IMR-90 (cell line): ENCODE measurements around the gene OPN1MW2. TPM values are rescaled to one million over a fixed set of nuclear protein-coding genes. Genes with fewer than 3 reads are reported as not detected.
"Not testable (repeated sequence)": the region's sequence is repeated elsewhere in the genome, so short reads cannot be mapped to it uniquely, and the experiment has no call there.

ENCODE experiments used
- ATAC-seq: fragments of 200-7000 bp; cut with Tn5 transposase; 2 replicates; pipeline ENCODE4 v1.9.1; 2020; ENCODE audit warnings: low read depth, mild to moderate bottlenecking, moderate library complexity
- BruUV-seq: library from RNA; stranded (reverse); fragments of 400-500 nt; replicated peaks from 2 replicates; lab custom pipeline; 2021; lab: Mats Ljungman, UMichigan
- CTCF ChIA-PET: fragments of 300-600 bp; formaldehyde crosslinking; extraction: SDS; loops from one replicate; lab custom pipeline; 2021; ENCODE audit warnings: antibody characterized with exemption; lab: Yijun Ruan, JAX
- POLR2A ChIA-PET: fragments of 300-600 bp; sonication (Branson Sonifier 250); formaldehyde crosslinking; loops from one replicate; lab custom pipeline; 2022; ENCODE audit warnings: antibody characterized with exemption; ENCODE audit not compliant: unreplicated experiment; lab: Charles Lee
- DNase-seq: peaks from one replicate; pipeline ENCODE4 v3.0.0; 2013
- H2AFZ ChIP-seq: replicated peaks from 2 replicates; pipeline ENCODE3; 2013; ENCODE audit warnings: low read length, mild to moderate bottlenecking; ENCODE audit not compliant: poor library complexity
- H2AK5ac ChIP-seq: 2 replicates; pipeline ENCODE4 v1.6.1; 2013; ENCODE audit warnings: low read depth, low read length, inconsistent platforms
- H2AK9ac ChIP-seq: replicated peaks from 2 replicates; pipeline ENCODE3; 2013; ENCODE audit warnings: mild to moderate bottlenecking, low read depth, low read length, moderate library complexity; ENCODE audit not compliant: poor library complexity
- H2BK120ac ChIP-seq: 2 replicates; pipeline ENCODE4 v1.6.1; 2013; ENCODE audit warnings: low read depth, low read length, inconsistent platforms
- H2BK15ac ChIP-seq: 3 replicates; pipeline ENCODE4 v1.6.1; 2013; ENCODE audit warnings: low read depth, low read length, inconsistent platforms
- H2BK20ac ChIP-seq: 2 replicates; pipeline ENCODE4 v1.6.1; 2013; ENCODE audit warnings: low read depth, mild to moderate bottlenecking, inconsistent platforms, low read length, moderate library complexity
- H2BK5ac ChIP-seq: 2 replicates; pipeline ENCODE4 v1.6.1; 2013; ENCODE audit warnings: mild to moderate bottlenecking, low read depth, low read length, inconsistent platforms; ENCODE audit not compliant: poor library complexity, severe bottlenecking
- H3K14ac ChIP-seq: replicated peaks from 2 replicates; pipeline ENCODE4 v1.6.1; 2013; ENCODE audit warnings: low read depth, low read length, inconsistent platforms
- H3K18ac ChIP-seq: 2 replicates; pipeline ENCODE4 v1.6.1; 2013; ENCODE audit warnings: low read depth, low read length, control low read depth
- H3K23ac ChIP-seq: 2 replicates; pipeline ENCODE4 v1.6.1; 2013; ENCODE audit warnings: low read depth, low read length, inconsistent platforms
- H3K27ac ChIP-seq: 2 replicates; pipeline ENCODE4 v1.5.1; 2013; ENCODE audit warnings: mild to moderate bottlenecking, control low read depth, low read length; ENCODE audit not compliant: insufficient read depth
- H3K27me3 ChIP-seq: 2 replicates; pipeline ENCODE4 v1.6.1; 2013; ENCODE audit warnings: low read length; ENCODE audit not compliant: control insufficient read depth, insufficient read depth
- H3K36me3 ChIP-seq: 2 replicates; pipeline ENCODE4 v1.6.1; 2013; ENCODE audit warnings: low read length, mixed read lengths; ENCODE audit not compliant: control insufficient read depth, insufficient read depth
- H3K4ac ChIP-seq: 2 replicates; pipeline ENCODE4 v1.6.1; 2013; ENCODE audit warnings: low read depth, low read length, inconsistent platforms
- H3K4me1 ChIP-seq: 2 replicates; pipeline ENCODE4 v1.6.1; 2013; ENCODE audit warnings: low read length, mixed read lengths; ENCODE audit not compliant: control insufficient read depth, insufficient read depth
- H3K4me2 ChIP-seq: 2 replicates; pipeline ENCODE4 v1.6.1; 2013; ENCODE audit warnings: low read depth, mild to moderate bottlenecking, control low read depth, low read length, moderate library complexity
- H3K4me3 ChIP-seq: 2 replicates; pipeline ENCODE4 v1.5.1; 2013; ENCODE audit warnings: low read depth, mild to moderate bottlenecking, control low read depth, low read length, moderate library complexity; ENCODE audit not compliant: insufficient read depth
- H3K56ac ChIP-seq: 2 replicates; pipeline ENCODE4 v1.6.1; 2013; ENCODE audit warnings: low read length, inconsistent platforms; ENCODE audit not compliant: insufficient read depth; ENCODE audit errors: extremely low read depth
- H3K79me1 ChIP-seq, 2 experiments: 2 replicates each; pipeline ENCODE4 v1.6.1; 2013; ENCODE audit warnings: low read length in 2 of 2, inconsistent platforms in 1 of 2, low read depth in 1 of 2
- H3K9ac ChIP-seq: 2 replicates; pipeline ENCODE4 v1.6.1; 2013; ENCODE audit warnings: low read depth, low read length, control low read depth
- H3K9me1 ChIP-seq: 2 replicates; pipeline ENCODE4 v1.6.1; 2013; ENCODE audit warnings: low read length, inconsistent platforms; ENCODE audit not compliant: insufficient read depth
- H3K9me3 ChIP-seq: 2 replicates; pipeline ENCODE4 v1.6.1; 2013; ENCODE audit warnings: low read length; ENCODE audit not compliant: control insufficient read depth, insufficient read depth
- H4K20me1 ChIP-seq: 2 replicates; pipeline ENCODE4 v1.6.1; 2013; ENCODE audit warnings: low read length, inconsistent platforms; ENCODE audit not compliant: insufficient read depth
- H4K5ac ChIP-seq: 2 replicates; pipeline ENCODE4 v1.6.1; 2013; ENCODE audit warnings: mild to moderate bottlenecking, low read depth, low read length, control low read depth
- H4K8ac ChIP-seq, 2 experiments: 2 replicates each; pipeline ENCODE4 v1.6.1; 2013; ENCODE audit warnings: low read depth in 2 of 2, low read length in 2 of 2, control low read depth in 1 of 2, inconsistent platforms in 1 of 2
- H4K91ac ChIP-seq: 2 replicates; pipeline ENCODE4 v1.6.1; 2013; ENCODE audit warnings: low read depth, low read length, inconsistent platforms; ENCODE audit not compliant: insufficient read depth
- WGBS, 2 experiments: methylation state at CpG; one replicate each; pipeline versions ENCODE4 v1.1.5 to v1.1.7; 2013; ENCODE audit warnings: missing lambda C conversion rate in 2 of 2; ENCODE audit not compliant: insufficient read length in 1 of 2; ENCODE audit errors: extremely low coverage in 2 of 2; 5-methylcytosine and 5-hydroxymethylcytosine counted together
- dilution Hi-C: fragments of 300-500 bp; cut with HindIII; formaldehyde crosslinking; loops from one replicate; pipeline ENCODE4 v1.14.3; 2018; ENCODE audit warnings: low sequenced_read_pairs; ENCODE audit not compliant: unreplicated experiment
- in situ Hi-C: fragments of 300-500 bp; cut with MboI; formaldehyde crosslinking; loops from 3 replicates; pipeline ENCODE4 v1.14.3; 2019; ENCODE audit warnings: low sequenced_read_pairs, inconsistent platforms, mixed read lengths
- intact Hi-C: fragments of 100-400 bp; cut with micrococcal nuclease; formaldehyde crosslinking; loops from 2 replicates; pipeline ENCODE4 v1.10.0; 2022
- polyA plus RNA-seq, 3 experiments: library from polyadenylated mRNA; depleted of rRNA; stranded (reverse); fragments of >200 nt; gene quantifications; 2 replicates each; pipeline ENCODE4 v1.2.3, GENCODE V29; 2012; ENCODE audit warnings: low replicate concordance in 1 of 3
- total RNA-seq: library from RNA; depleted of rRNA; stranded (reverse); fragments of >200 nt; gene quantifications from 2 replicates; pipeline ENCODE4 v1.2.3, GENCODE V29; 2012; rRNA removed

The OPN1MW2 gene
- total and polyA plus RNA-seq, 2 of the 4 experiments (the other 2 are of a cell fraction) = not detected

- dilution Hi-C loops, H3K9me1 ChIP-seq, H2AFZ ChIP-seq, H3K9me3 ChIP-seq, H4K8ac ChIP-seq, CTCF ChIA-PET, H3K4ac ChIP-seq, H4K20me1 ChIP-seq, H3K4me2 ChIP-seq, intact Hi-C loops, H3K4me1 ChIP-seq, H3K36me3 ChIP-seq, H2AK5ac ChIP-seq, ATAC-seq, H3K18ac ChIP-seq, in situ Hi-C loops, H3K9ac ChIP-seq, H3K27me3 ChIP-seq, POLR2A ChIA-PET, H2BK5ac ChIP-seq, H2BK120ac ChIP-seq, H3K79me1 ChIP-seq, BruUV-seq, H3K56ac ChIP-seq, H2AK9ac ChIP-seq, H3K4me3 ChIP-seq, H2BK15ac ChIP-seq, H2BK20ac ChIP-seq, DNase-seq, H4K5ac ChIP-seq, H3K14ac ChIP-seq, H3K27ac ChIP-seq, H3K23ac ChIP-seq, H4K91ac ChIP-seq: not testable (repeated sequence)
- no CpG with 5 or more reads among the region's 3 CpGs for WGBS, 2 experiments
Observed at GRCh38 chrX:154269245-154269644, 49.7 kb downstream of the OPN1MW2 start.

Other genes starting within 250 kb of the OPN1MW2 start
- gene HCFC1, start 247.9 kb upstream of the OPN1MW2 start, total RNA-seq = 3.2 and 4.4 TPM in 2 replicates
- gene HCFC1, start 247.9 kb upstream of the OPN1MW2 start, polyA plus RNA-seq (2012; rRNA removed) = 17.6 and 19.0 TPM in 2 replicates
- 2.8 and 3.4 TPM in 2 replicates for gene TMEM187, start 247.0 kb upstream of the OPN1MW2 start, total RNA-seq
- 6.2 and 6.3 TPM in 2 replicates for gene TMEM187, start 247.0 kb upstream of the OPN1MW2 start, polyA plus RNA-seq (2012; rRNA removed)
- 31.9 and 33.3 TPM in 2 replicates for gene IRAK1, start 199.9 kb upstream of the OPN1MW2 start, total RNA-seq
- gene IRAK1, start 199.9 kb upstream of the OPN1MW2 start, polyA plus RNA-seq (2012; rRNA removed) = 50.2 and 61.9 TPM in 2 replicates
- gene MECP2, start 122.0 kb upstream of the OPN1MW2 start, total RNA-seq = 8.4 and 10.8 TPM in 2 replicates
- gene MECP2, start 122.0 kb upstream of the OPN1MW2 start, polyA plus RNA-seq (2012; rRNA removed) = 9.7 and 10.1 TPM in 2 replicates
- gene OPN1LW, start 75.5 kb upstream of the OPN1MW2 start, total RNA-seq = not detected in 2 replicates
- gene OPN1LW, start 75.5 kb upstream of the OPN1MW2 start, polyA plus RNA-seq (2012; rRNA removed) = not detected in 2 replicates
- gene OPN1MW, start 37.2 kb upstream of the OPN1MW2 start, total RNA-seq = not detected in 2 replicates
- gene OPN1MW, start 37.2 kb upstream of the OPN1MW2 start, polyA plus RNA-seq (2012; rRNA removed) = not detected in 2 replicates
- not detected in 2 replicates for gene OPN1MW3, start 37.8 kb downstream of the OPN1MW2 start, total RNA-seq
- not detected in 2 replicates for gene OPN1MW3, start 37.8 kb downstream of the OPN1MW2 start, polyA plus RNA-seq (2012; rRNA removed)
- gene TEX28, start 75.4 kb downstream of the OPN1MW2 start, total RNA-seq = not detected in 2 replicates
- gene TEX28, start 75.4 kb downstream of the OPN1MW2 start, polyA plus RNA-seq (2012; rRNA removed) = not detected in 2 replicates
- gene TKTL1, start 76.0 kb downstream of the OPN1MW2 start, total RNA-seq = not detected in 2 replicates
- gene TKTL1, start 76.0 kb downstream of the OPN1MW2 start, polyA plus RNA-seq (2012; rRNA removed) = not detected in 2 replicates
- gene FLNA, start 154.9 kb downstream of the OPN1MW2 start, total RNA-seq = 1,356 and 1,443 TPM in 2 replicates
- gene FLNA, start 154.9 kb downstream of the OPN1MW2 start, polyA plus RNA-seq (2012; rRNA removed) = 1,357 and 1,435 TPM in 2 replicates
- gene EMD, start 159.5 kb downstream of the OPN1MW2 start, total RNA-seq = 9.9 and 11.4 TPM in 2 replicates
- gene EMD, start 159.5 kb downstream of the OPN1MW2 start, polyA plus RNA-seq (2012; rRNA removed) = 68.8 and 80.6 TPM in 2 replicates
- gene RPL10, start 178.6 kb downstream of the OPN1MW2 start, total RNA-seq = 1,582 and 1,900 TPM in 2 replicates
- gene RPL10, start 178.6 kb downstream of the OPN1MW2 start, polyA plus RNA-seq (2012; rRNA removed) = 4,696 and 7,467 TPM in 2 replicates
- 42.5 and 51.4 TPM in 2 replicates for gene DNASE1L1, start 189.5 kb downstream of the OPN1MW2 start, total RNA-seq
- gene DNASE1L1, start 189.5 kb downstream of the OPN1MW2 start, polyA plus RNA-seq (2012; rRNA removed) = 54.7 and 55.5 TPM in 2 replicates
- 4.4 and 4.8 TPM in 2 replicates for gene TAFAZZIN, start 191.8 kb downstream of the OPN1MW2 start, total RNA-seq
- gene TAFAZZIN, start 191.8 kb downstream of the OPN1MW2 start, polyA plus RNA-seq (2012; rRNA removed) = 24.4 and 26.6 TPM in 2 replicates
- gene ATP6AP1, start 208.9 kb downstream of the OPN1MW2 start, total RNA-seq = 13.8 and 13.9 TPM in 2 replicates
- 96.7 and 98.4 TPM in 2 replicates for gene ATP6AP1, start 208.9 kb downstream of the OPN1MW2 start, polyA plus RNA-seq (2012; rRNA removed)
- 113 and 117 TPM in 2 replicates for gene GDI1, start 217.4 kb downstream of the OPN1MW2 start, total RNA-seq
- gene GDI1, start 217.4 kb downstream of the OPN1MW2 start, polyA plus RNA-seq (2012; rRNA removed) = 291 and 331 TPM in 2 replicates
- gene FAM50A, start 224.4 kb downstream of the OPN1MW2 start, total RNA-seq = 46.4 and 65.5 TPM in 2 replicates
- gene FAM50A, start 224.4 kb downstream of the OPN1MW2 start, polyA plus RNA-seq (2012; rRNA removed) = 107 and 119 TPM in 2 replicates
- 4.3 and 8.1 TPM in 2 replicates for gene PLXNA3, start 238.5 kb downstream of the OPN1MW2 start, total RNA-seq
- 111 and 126 TPM in 2 replicates for gene PLXNA3, start 238.5 kb downstream of the OPN1MW2 start, polyA plus RNA-seq (2012; rRNA removed)